Lower lobe of right lung (tissue), 2 donors: ENCODE measurements around the gene KTN1. TPM values are rescaled to one million over a fixed set of nuclear protein-coding genes. Genes with fewer than 3 reads are reported as not detected.

Experiments
- ATAC-seq, 2 donors: fragments of 200-7000 bp; cut with Tn5 transposase; one replicate each; pipeline ENCODE4 v1.9.1; 2020 to 2022; ENCODE audit warnings: mild to moderate bottlenecking in 2 of 2, moderate library complexity in 2 of 2
- DNase-seq: peaks from one replicate; pipeline ENCODE4 v3.0.0-alpha.2; 2020
- H3K27ac ChIP-seq: fragments of 200-600 bp; one replicate; pipeline ENCODE4 v1.8.0; 2022
- H3K27me3 ChIP-seq: fragments of 200-600 bp; one replicate; pipeline ENCODE4 v1.8.0; 2022; ENCODE audit warnings: low read depth
- H3K36me3 ChIP-seq: fragments of 200-600 bp; one replicate; pipeline ENCODE4 v1.8.0; 2022; ENCODE audit warnings: mild to moderate bottlenecking
- H3K4me1 ChIP-seq: fragments of 200-600 bp; one replicate; pipeline ENCODE4 v1.8.0; 2022
- H3K4me3 ChIP-seq: fragments of 200-600 bp; one replicate; pipeline ENCODE4 v1.8.0; 2022; ENCODE audit warnings: mild to moderate bottlenecking
- H3K9me3 ChIP-seq: fragments of 200-600 bp; one replicate; pipeline ENCODE4 v1.8.0; 2022
- CTCF ChIP-seq: fragments of 200-600 bp; IDR thresholded peaks from one replicate; pipeline ENCODE4 v1.8.0; 2022; ENCODE audit warnings: antibody characterized with exemption, mild to moderate bottlenecking
- intact Hi-C: fragments of 100-400 bp; cut with DNase I; formaldehyde crosslinking; loops from one replicate; pipeline ENCODE4 v1.11.0; 2022
- total RNA-seq: library from RNA; stranded (reverse); fragmentation: NEBNext Ultra II Directional; extraction: Animal tissue kit (Norgen Biotek cat#: 25700); gene quantifications from one replicate; pipeline ENCODE4 v1.2.1, GENCODE V29; 2021
- donor health status: DM: no; HTN: yes; CAD: no; lungs with severe emphysema.

KTN1 gene
- total RNA-seq, 1 donor from 2014 or later, result 164 TPM

DNA sequence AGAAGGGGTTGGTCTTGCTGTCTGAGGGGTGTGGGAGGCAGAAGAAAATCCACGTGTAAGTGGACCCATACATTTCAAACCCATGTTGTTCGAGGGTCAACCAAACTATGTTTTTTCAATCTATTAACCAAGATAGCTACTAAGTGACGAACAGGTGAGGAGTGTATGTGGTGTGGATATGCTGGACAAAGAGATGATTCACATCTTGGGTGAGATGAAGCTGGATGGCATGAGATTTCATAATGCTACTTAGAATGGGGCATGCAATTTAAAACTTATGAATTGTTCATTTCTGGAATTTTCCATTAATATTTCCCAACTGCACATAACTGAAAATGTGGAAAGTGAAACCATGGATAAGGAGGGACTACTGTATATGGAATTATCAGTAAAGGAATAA, 17.9 kb upstream of the KTN1 start:
- TF ChIP-seq CTCF, result no peak
- DNase-seq (no peak), ATAC-seq (no peak)
- Histone ChIP-seq H3K36me3 (no peaks in the 10 kb centered on the region), H3K27me3 (no peaks in the 10 kb centered on the region), H3K4me1 (peaks cover 4% of the 10 kb centered on the region), H3K9me3 (no peaks in the 10 kb centered on the region), H3K4me3 (no peak overlapping the region), H3K27ac (no peak overlapping the region)
- intact Hi-C loops, result no loop called here

- no peak overlapping the region for H3K27ac ChIP-seq
- no peaks in the 10 kb centered on the region for H3K27me3 ChIP-seq
- H3K9me3 ChIP-seq, result no peaks in the 10 kb centered on the region
- H3K36me3 ChIP-seq, result no peaks in the 10 kb centered on the region
- TF ChIP-seq CTCF, result no peak
- intact Hi-C loops, result no loop called here
- no peak overlapping the region for H3K4me3 ChIP-seq
- no peaks in the 10 kb centered on the region for H3K4me1 ChIP-seq
- DNase-seq, result no peak
- ATAC-seq, result no peak
Observed at GRCh38 chr14:55568618-55569017, 11.4 kb upstream of the KTN1 start.

- intact Hi-C loops, result no loop called here
- H3K27me3 ChIP-seq, result no peaks in the 10 kb centered on the region
- no peak for TF ChIP-seq CTCF
- no peak for DNase-seq
- no peaks in the 10 kb centered on the region for H3K36me3 ChIP-seq
- H3K9me3 ChIP-seq, result no peaks in the 10 kb centered on the region
- ATAC-seq, result no peak
- no peaks in the 10 kb centered on the region for H3K4me1 ChIP-seq
- no peak overlapping the region for H3K27ac ChIP-seq
- H3K4me3 ChIP-seq, result no peak overlapping the region
Observed at GRCh38 chr14:55571125-55571889, 8.7 kb upstream of the KTN1 start.

DNA sequence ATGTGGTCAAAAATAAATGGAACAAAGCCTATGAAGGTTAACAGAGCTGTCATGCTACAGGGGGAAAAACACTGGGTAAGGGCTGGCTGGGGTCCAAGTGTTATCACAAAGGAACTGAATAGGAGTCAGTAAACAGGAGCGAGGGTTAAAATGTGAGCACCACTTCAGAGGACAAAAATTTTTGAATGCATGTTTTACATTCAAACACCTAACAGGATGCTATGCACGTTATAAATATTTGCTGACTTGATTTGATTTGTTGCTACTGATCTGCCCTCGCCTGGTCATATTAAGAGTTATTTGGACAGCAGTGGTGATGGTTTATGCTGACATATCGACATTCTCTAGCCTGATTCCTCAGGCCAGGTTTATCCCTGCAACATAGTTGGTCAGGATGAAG, 7.4 kb upstream of the KTN1 start:
- DNase-seq (no peak), ATAC-seq (no peak)
- Histone ChIP-seq H3K27me3 (no peaks in the 10 kb centered on the region), H3K4me1 (no peaks in the 10 kb centered on the region), H3K9me3 (no peaks in the 10 kb centered on the region), H3K27ac (no peak overlapping the region), H3K4me3 (no peak overlapping the region), H3K36me3 (no peaks in the 10 kb centered on the region)
- intact Hi-C loops, result no loop called here
- TF ChIP-seq CTCF, result no peak

DNA sequence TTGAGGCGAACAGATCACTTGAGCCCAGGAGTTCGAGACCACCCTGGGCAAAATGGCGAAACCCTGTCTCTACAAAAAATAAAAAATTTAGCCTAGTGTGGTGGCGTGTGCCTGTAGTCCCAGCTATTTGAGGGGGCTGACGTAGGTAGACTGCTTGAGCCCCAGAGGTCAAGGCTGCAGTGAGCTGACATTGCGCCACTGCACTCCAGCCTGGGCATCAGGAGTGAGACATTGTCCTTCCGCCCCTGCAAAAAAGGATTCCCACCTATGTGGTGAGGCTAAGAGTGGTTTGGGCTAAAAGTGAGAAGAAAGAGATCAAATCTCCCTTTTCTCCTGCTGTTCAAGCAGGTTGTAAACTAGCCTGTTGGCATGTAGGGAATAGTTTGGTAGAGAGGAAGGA, 5.0 kb upstream of the KTN1 start:
- ATAC-seq, result no peak
- TF ChIP-seq CTCF, result no peak
- Histone ChIP-seq H3K9me3 (no peaks in the 10 kb centered on the region), H3K4me1 (peaks cover 9% of the 10 kb centered on the region), H3K4me3 (no peak overlapping the region), H3K27ac (no peak overlapping the region), H3K27me3 (no peaks in the 10 kb centered on the region), H3K36me3 (no peaks in the 10 kb centered on the region)
- no peak for DNase-seq
- intact Hi-C loops, result no loop called here
